CD8-positive, alpha-beta memory T cell (primary cell): ENCODE results near the gene MAP3K14. TPM values are rescaled to one million over a fixed set of nuclear protein-coding genes. Genes with fewer than 3 reads are reported as not detected.

ENCODE experiments used
- CTCF ChIA-PET: fragments of 350-600 bp; sonication (Branson Sonifier 250); formaldehyde crosslinking; loops from one replicate; lab custom pipeline; 2021; ENCODE audit warnings: antibody characterized with exemption; lab: Charles Lee
- POLR2A ChIA-PET: fragments of 350-600 bp; sonication (Branson Sonifier 250); formaldehyde crosslinking; loops from one replicate; lab custom pipeline; 2021; ENCODE audit warnings: antibody characterized with exemption; lab: Charles Lee
- DNase-seq, 5 donors: peaks; one replicate each; pipeline versions ENCODE4 v3.0.0 to v3.0.0-alpha.2; 2020 to 2022; ENCODE audit warnings: mixed read lengths in 1 of 5
- H3K27ac ChIP-seq: one replicate; pipeline ENCODE4 v1.7.0; 2013; ENCODE audit warnings: low read depth, mild to moderate bottlenecking, low read length, moderate library complexity
- H3K27me3 ChIP-seq: 2 replicates; pipeline ENCODE4 v1.7.0; 2013; ENCODE audit warnings: low read length, mild to moderate bottlenecking; ENCODE audit not compliant: insufficient read depth, poor library complexity, severe bottlenecking
- H3K36me3 ChIP-seq: 2 replicates; pipeline ENCODE4 v1.7.0; 2013; ENCODE audit warnings: mild to moderate bottlenecking, low read length, moderate library complexity; ENCODE audit not compliant: insufficient read depth
- H3K4me1 ChIP-seq: 2 replicates; pipeline ENCODE4 v1.7.0; 2013; ENCODE audit warnings: mild to moderate bottlenecking, low read length, moderate library complexity; ENCODE audit not compliant: insufficient read depth
- H3K4me3 ChIP-seq: 2 replicates; pipeline ENCODE4 v1.7.0; 2013; ENCODE audit warnings: mild to moderate bottlenecking, low read length
- H3K9me3 ChIP-seq: 2 replicates; pipeline ENCODE4 v1.7.0; 2013; ENCODE audit warnings: mild to moderate bottlenecking, low read length
- H3K27ac Mint-ChIP-seq, 8 donors: one replicate each; pipeline ENCODE4 v1.8.0; 2020 to 2021; ENCODE audit warnings: mixed read lengths in 8 of 8, mild to moderate bottlenecking in 6 of 8, inconsistent platforms in 3 of 8, moderate library complexity in 3 of 8
- H3K27me3 Mint-ChIP-seq, 2 donors: one replicate each; pipeline ENCODE4 v1.8.0; 2020 to 2021; ENCODE audit warnings: mixed read lengths in 2 of 2, mild to moderate bottlenecking in 1 of 2, moderate library complexity in 1 of 2
- H3K36me3 Mint-ChIP-seq, 3 donors: one replicate each; pipeline ENCODE4 v1.8.0; 2020 to 2021; ENCODE audit warnings: mixed read lengths in 3 of 3, inconsistent platforms in 1 of 3, mild to moderate bottlenecking in 1 of 3
- H3K4me1 Mint-ChIP-seq, 3 donors: one replicate each; pipeline ENCODE4 v1.8.0; 2020 to 2021; ENCODE audit warnings: mixed read lengths in 3 of 3, inconsistent platforms in 1 of 3, mild to moderate bottlenecking in 1 of 3
- H3K4me3 Mint-ChIP-seq, 7 donors: one replicate each; pipeline ENCODE4 v1.8.0; 2020 to 2021; ENCODE audit warnings: mixed read lengths in 7 of 7, mild to moderate bottlenecking in 6 of 7, moderate library complexity in 4 of 7, inconsistent platforms in 2 of 7
- H3K9me3 Mint-ChIP-seq, 5 donors: one replicate each; pipeline ENCODE4 v1.8.0; 2020 to 2022; ENCODE audit warnings: mixed read lengths in 5 of 5, mild to moderate bottlenecking in 3 of 5, moderate library complexity in 2 of 5, inconsistent platforms in 1 of 5
- polyA plus RNA-seq: library from polyadenylated mRNA; unstranded; fragments of 300-500 nt; fragmentation: Illumina TruSeq; gene quantifications from one replicate; pipeline ENCODE4 v1.2.3, GENCODE V29; 2021
- total RNA-seq, 2 experiments: library from RNA; stranded (reverse); gene quantifications; one replicate each; pipeline ENCODE4 v1.2.3, GENCODE V29; 2021

MAP3K14 gene
- total and polyA plus RNA-seq, 3 experiments from 2014 or later = 9.0 to 62.4 (median 60.2) TPM

DNA sequence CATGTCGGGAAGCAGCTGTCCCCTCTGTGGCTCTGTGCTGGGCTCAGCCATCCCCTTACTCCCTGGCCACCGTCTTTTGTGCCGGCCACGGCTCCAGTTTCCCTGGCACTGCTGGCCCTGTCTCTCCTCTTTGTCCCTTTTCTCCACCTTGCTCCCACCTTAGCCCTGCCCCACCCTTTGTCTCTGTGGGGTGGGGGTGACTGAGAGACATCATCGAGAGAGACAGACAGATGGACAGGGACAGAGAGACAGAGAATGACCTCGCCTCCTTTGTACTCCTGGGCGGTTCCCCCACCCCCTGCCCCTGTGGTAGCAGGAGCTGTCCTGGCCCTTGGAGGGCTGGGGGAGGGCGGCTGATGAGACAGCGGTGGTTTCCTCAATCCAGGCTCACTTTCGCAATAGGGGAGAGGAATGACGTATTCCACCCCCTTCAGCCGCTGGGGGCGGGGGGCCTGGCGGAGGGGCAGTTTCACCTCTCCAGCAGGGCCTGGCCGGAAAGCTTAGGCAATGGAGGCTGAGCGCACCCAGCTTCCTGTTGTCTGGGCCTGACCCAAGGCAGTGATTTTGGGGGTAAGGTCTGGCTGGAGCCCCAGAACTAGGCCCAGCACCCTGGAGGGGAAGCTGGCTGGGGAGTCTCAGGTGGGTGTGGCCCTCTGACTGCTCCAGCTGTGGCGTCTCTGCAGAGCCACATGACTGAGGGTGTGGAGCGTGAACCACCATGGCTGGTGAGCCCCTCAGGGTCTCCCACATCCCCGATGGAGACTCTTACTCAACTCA lies 87.9 kb downstream of the MAP3K14 start:
- Histone ChIP-seq H3K4me3 (peak overlapping the region; percentile 95), H3K36me3 (peaks cover 6% of the 10 kb centered on the region), H3K27me3 (no peaks in the 10 kb centered on the region), H3K27ac (peak overlapping the region; percentile 98), H3K9me3 (no peaks in the 10 kb centered on the region), H3K4me1 (peaks cover 75% of the 10 kb centered on the region)
- Mint-ChIP-seq H3K4me1 (peaks cover 80 to 90% (median 83%) of the 10 kb centered on the region in 3 donors), H3K36me3 (peaks cover 0 to 64% (median 7%) of the 10 kb centered on the region in 3 donors), H3K27me3 (peaks cover 0 to 3% of the 10 kb centered on the region in 2 donors), H3K9me3 (no peaks in the 10 kb centered on the region), H3K4me3 (peak overlapping the region; percentile 96 to 100 (median 99)), H3K27ac (peak overlapping the region; percentile 97 to 100 (median 100))
- DNase-seq = peak; percentile 78 to 91 (median 85)
- CTCF ChIA-PET = interaction anchor here (0.7 to 13.0 kb wide), 11 partner anchors 8 to 157 kb away, joined by 3 to 409 read pairs (median 8); partner anchors contain the start of genes ACBD4, FMNL1 and HEXIM2
- POLR2A ChIA-PET = interaction anchor here (0.5 to 13.4 kb wide), 5 partner anchors 9 to 1132 kb away, joined by 3 to 189 read pairs (median 5); partner anchors contain the start of genes FMNL1 and MAP3K14

DNA sequence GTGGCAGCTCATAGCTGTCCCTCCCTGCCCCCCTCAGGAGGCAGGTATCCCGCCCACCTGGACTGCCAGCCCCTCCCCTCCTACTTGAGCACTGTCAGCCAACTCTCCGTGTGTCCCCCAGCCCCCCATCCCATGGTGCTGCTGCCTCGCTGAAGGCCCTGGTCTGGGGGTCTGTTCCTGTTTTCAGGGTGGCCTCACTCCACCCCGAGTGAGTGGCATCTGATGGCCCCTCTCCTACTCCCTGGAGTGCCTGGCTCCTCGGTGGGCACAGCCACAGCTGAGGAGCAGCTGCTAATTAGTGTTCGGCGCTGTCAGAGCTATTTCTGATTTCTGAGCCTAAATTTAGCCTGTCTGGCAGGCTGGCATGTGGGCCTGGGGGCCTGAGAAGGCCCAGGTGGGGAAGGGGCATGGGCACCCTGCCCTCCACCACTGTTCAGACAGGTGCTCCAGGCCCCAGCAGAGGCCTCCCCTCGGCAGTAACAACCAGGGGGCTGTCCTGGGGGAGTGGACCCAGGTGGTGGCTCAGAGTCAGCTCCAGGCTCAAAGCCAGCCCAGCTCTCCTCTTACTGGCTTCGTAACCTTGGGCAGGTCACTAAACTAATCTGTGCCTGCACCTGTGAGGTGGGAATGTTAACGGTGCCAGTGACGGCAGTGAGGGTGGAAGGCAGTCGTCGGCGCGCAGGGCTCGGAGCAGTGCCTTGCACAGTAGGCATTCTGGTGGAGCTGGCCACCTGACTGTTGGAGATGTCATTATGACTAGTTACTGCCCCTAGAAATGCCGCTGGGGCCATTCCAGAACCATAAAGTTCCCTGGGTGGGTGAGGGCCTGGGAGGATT lies 88.7 kb downstream of the MAP3K14 start:
- peaks cover 80 to 85% (median 83%) of the 10 kb centered on the region in 3 donors for H3K4me1 Mint-ChIP-seq
- H3K36me3 Mint-ChIP-seq = peaks cover 0 to 63% (median 7%) of the 10 kb centered on the region in 3 donors
- Histone ChIP-seq H3K9me3 (no peaks in the 10 kb centered on the region), H3K27me3 (no peaks in the 10 kb centered on the region), H3K4me1 (peaks cover 75% of the 10 kb centered on the region), H3K27ac (peak overlapping the region; percentile 98), H3K4me3 (peak overlapping the region; percentile 95), H3K36me3 (peaks cover 6% of the 10 kb centered on the region)
- no peaks in the 10 kb centered on the region for H3K9me3 Mint-ChIP-seq
- CTCF ChIA-PET = interaction anchor here (0.7 to 13.0 kb wide), 12 partner anchors 8 to 158 kb away, joined by 3 to 409 read pairs (median 8); partner anchors contain the start of genes ACBD4, FMNL1 and HEXIM2
- peaks cover 0 to 3% of the 10 kb centered on the region in 2 donors for H3K27me3 Mint-ChIP-seq
- DNase-seq = peak in 2 of 5 donors; percentile 30 to 52
- H3K27ac Mint-ChIP-seq = peak overlapping the region; percentile 97 to 100 (median 100)
- POLR2A ChIA-PET = interaction anchor here (0.9 to 13.4 kb wide), 7 partner anchors 8 to 93 kb away, joined by 3 to 189 read pairs (median 5); partner anchors contain the start of genes ACBD4, FMNL1 and MAP3K14
- H3K4me3 Mint-ChIP-seq = peak overlapping the region; percentile 96 to 100 (median 99)

DNA sequence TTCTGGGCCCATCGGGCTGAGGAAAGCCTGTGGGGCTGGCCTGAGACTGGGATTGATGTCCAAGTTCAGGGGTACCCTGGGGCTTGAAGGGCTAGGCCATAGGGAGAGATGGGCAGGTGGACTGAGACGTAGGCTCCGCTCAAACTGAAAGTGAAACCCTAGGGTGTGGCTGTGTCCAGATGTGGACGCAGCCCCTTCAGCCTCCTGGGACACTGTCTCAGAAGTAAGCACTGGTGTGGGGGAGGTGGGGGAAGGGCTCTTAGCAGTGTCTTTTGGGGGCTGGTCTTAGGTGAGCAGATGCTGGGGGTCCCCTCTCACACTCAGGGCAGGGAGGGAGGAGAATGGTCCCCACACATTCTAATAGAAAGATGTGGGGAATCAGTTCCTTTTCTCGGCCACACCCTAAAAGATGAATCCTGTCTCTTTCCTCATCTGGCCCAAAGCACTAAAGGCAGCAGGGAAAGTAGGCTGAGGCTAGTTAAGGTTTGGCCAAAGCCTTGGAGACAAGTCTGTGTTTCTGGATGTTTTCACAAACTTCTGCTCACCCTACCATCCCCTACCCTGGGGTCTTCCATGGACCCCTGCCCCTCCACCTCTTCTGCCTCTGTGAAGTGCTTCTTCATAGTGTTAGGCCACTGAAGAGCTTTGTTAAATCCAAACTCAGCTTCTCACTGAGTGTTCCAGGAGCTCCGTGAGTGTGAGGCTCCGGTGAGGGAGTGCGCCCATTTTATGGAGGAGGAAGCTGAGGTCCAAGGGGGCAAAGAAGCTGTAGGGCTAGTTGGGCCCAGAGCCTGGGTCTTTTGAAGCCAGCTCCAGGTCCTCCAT lies 89.5 kb downstream of the MAP3K14 start:
- peaks cover 0 to 63% (median under 1%) of the 10 kb centered on the region in 3 donors for H3K36me3 Mint-ChIP-seq
- Histone ChIP-seq H3K36me3 (peaks cover 3% of the 10 kb centered on the region), H3K27me3 (no peaks in the 10 kb centered on the region), H3K4me3 (peak overlapping the region; percentile 95), H3K4me1 (peaks cover 74% of the 10 kb centered on the region), H3K9me3 (no peaks in the 10 kb centered on the region), H3K27ac (peak overlapping the region; percentile 98)
- no peaks in the 10 kb centered on the region for H3K9me3 Mint-ChIP-seq
- H3K4me1 Mint-ChIP-seq = peaks cover 73 to 77% (median 75%) of the 10 kb centered on the region in 3 donors
- H3K27ac Mint-ChIP-seq = peak overlapping the region; percentile 97 to 100 (median 100)
- H3K27me3 Mint-ChIP-seq = peaks cover 0 to 3% of the 10 kb centered on the region in 2 donors
- peak in 1 of 5 donors; percentile 47 for DNase-seq
- POLR2A ChIA-PET = interaction anchor here (0.9 to 13.4 kb wide), 9 partner anchors 8 to 166 kb away, joined by 3 to 189 read pairs (median 6); partner anchors contain the start of genes ACBD4, HEXIM1, MAP3K14 and NMT1
- CTCF ChIA-PET = interaction anchor here (0.9 to 13.8 kb wide), 5 partner anchors 7 to 158 kb away, joined by 4 to 409 read pairs (median 74); partner anchors contain the start of gene FMNL1
- peak overlapping the region; percentile 96 to 100 (median 99) for H3K4me3 Mint-ChIP-seq

DNA sequence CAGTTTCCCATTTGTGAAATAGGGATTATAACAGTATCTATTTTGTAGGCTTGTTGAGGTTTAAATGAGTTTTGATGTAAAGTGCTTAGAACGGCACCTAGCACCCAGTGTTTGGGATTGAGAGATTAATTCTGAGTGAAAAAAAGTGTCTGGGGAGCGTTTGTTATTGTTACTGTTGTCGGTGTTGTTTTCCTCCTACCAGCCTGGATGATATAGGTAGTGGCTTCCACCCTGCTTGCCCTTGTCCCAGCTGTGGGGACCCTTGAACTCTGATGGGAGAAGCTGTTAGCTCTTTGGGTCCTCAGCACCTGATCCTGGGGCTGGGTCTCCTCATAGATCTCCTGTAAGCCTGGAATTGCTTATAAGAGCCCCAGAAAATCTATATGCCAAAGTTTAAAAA lies 90.2 kb downstream of the MAP3K14 start:
- Mint-ChIP-seq H3K27me3 (peaks cover 0 to 3% of the 10 kb centered on the region in 2 donors), H3K4me3 (peak overlapping the region; percentile 96 to 100 (median 99)), H3K4me1 (peaks cover 67 to 70% (median 68%) of the 10 kb centered on the region in 3 donors), H3K36me3 (peaks cover 0 to 57% (median 0%) of the 10 kb centered on the region in 3 donors), H3K27ac (peak overlapping the region; percentile 97 to 100 (median 100)), H3K9me3 (no peaks in the 10 kb centered on the region)
- H3K4me1 ChIP-seq = peaks cover 68% of the 10 kb centered on the region
- peak overlapping the region; percentile 98 for H3K27ac ChIP-seq
- no peak for DNase-seq
- H3K36me3 ChIP-seq = no peaks in the 10 kb centered on the region
- no peaks in the 10 kb centered on the region for H3K9me3 ChIP-seq
- H3K27me3 ChIP-seq = no peaks in the 10 kb centered on the region
- ChIA-PET POLR2A (interaction anchor here (0.9 to 13.4 kb wide), 10 partner anchors 9 to 165 kb away, joined by 3 to 189 read pairs (median 10); partner anchors contain the start of genes HEXIM1, HEXIM2, MAP3K14 and NMT1), CTCF (interaction anchor here (1.2 to 13.8 kb wide), 7 partner anchors 7 to 159 kb away, joined by 3 to 409 read pairs (median 15); partner anchors contain the start of genes ACBD4, HEXIM1 and MAP3K14)
- peak overlapping the region; percentile 95 for H3K4me3 ChIP-seq

DNA sequence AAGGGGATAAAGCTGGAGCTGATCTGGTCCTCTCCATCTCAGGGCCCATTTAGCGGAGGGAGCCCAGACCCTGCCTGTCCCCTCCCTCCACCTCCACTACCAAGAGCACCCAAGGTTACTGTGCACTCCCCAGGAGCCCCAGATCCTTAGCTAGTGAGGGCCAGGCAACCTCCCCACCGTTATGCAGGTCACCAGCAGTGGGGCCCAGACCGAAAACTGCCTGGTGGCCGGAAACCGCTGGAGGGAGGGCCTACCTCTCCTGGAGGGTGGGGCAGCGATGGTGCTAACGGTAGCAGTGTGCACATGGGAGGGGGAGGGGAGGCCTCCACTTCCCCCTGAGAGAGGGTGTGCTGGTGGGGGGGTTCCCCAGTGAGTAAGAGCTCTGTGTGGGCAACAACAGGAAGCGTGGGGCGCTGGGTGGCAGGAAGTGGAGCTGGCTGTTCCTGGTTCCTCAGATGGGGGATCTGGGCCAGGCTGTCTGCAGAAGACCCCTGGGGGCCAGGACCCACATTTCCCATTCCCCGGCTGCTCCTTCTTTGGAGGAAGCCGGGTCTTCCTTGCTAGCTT lies 90.8 kb downstream of the MAP3K14 start:
- no peaks in the 10 kb centered on the region for H3K27me3 ChIP-seq
- H3K27ac ChIP-seq = peak overlapping the region; percentile 98
- Mint-ChIP-seq H3K27ac (peak overlapping the region; percentile 97 to 100 (median 100)), H3K36me3 (peaks cover 0 to 57% (median 0%) of the 10 kb centered on the region in 3 donors), H3K4me3 (peak overlapping the region; percentile 96 to 100 (median 99)), H3K27me3 (peaks cover 0 to 3% of the 10 kb centered on the region in 2 donors), H3K4me1 (peaks cover 63 to 67% (median 64%) of the 10 kb centered on the region in 3 donors), H3K9me3 (no peaks in the 10 kb centered on the region)
- H3K4me1 ChIP-seq = peaks cover 62% of the 10 kb centered on the region
- no peaks in the 10 kb centered on the region for H3K9me3 ChIP-seq
- DNase-seq = peak; percentile 88 to 98 (median 95)
- peak overlapping the region; percentile 95 for H3K4me3 ChIP-seq
- POLR2A ChIA-PET = interaction anchor here (0.8 to 13.4 kb wide), 11 partner anchors 9 to 359 kb away, joined by 3 to 189 read pairs (median 6); partner anchors contain the start of genes HEXIM1, HEXIM2, MAP3K14 and NMT1
- CTCF ChIA-PET = interaction anchor here (0.9 to 13.8 kb wide), 8 partner anchors 8 to 159 kb away, joined by 3 to 409 read pairs (median 12); partner anchors contain the start of genes ACBD4, HEXIM1 and MAP3K14
- no peaks in the 10 kb centered on the region for H3K36me3 ChIP-seq

DNA sequence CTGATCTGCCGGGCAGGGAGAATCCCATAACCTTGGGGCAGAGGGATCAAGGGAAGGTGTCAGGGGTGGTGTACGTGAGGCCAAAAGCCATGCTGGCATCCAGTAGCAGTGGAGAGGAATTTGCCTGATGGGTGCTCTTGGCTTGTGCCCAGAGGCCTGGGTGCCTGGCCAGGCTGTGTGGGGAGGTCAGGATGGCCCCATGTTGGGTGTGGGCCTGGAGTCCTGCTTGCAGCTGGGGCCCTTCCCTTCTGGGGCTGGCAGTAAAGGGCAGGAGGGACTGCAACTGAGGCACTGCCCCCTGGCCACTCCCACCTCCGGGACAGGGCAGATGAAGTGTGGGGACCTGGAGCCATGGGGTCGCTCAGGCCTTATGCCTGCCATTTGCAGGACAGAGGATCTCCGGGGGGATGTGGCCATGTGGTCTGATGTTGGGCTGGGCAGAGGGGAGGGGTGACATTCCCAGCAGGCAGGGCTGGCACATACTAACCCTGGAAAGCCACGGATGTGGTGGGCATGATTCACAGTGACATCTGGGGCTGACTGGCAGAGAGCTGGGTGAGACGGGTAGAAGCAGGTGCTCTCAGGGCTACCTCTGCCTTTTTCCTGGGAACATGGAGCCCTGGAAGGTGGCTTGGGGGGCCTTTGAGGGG lies 91.6 kb downstream of the MAP3K14 start:
- peak overlapping the region; percentile 97 to 100 (median 100) for H3K27ac Mint-ChIP-seq
- peak; percentile 41 to 71 (median 52) for DNase-seq
- no peaks in the 10 kb centered on the region for H3K9me3 ChIP-seq
- H3K4me1 Mint-ChIP-seq = peaks cover 59 to 69% (median 65%) of the 10 kb centered on the region in 3 donors
- no peaks in the 10 kb centered on the region for H3K36me3 ChIP-seq
- peak overlapping the region; percentile 96 to 100 (median 99) for H3K4me3 Mint-ChIP-seq
- ChIA-PET POLR2A (interaction anchor here (0.5 to 13.4 kb wide), 8 partner anchors 9 to 360 kb away, joined by 3 to 189 read pairs (median 10); partner anchors contain the start of genes HEXIM1, HEXIM2 and MAP3K14), CTCF (interaction anchor here (0.9 to 13.8 kb wide), 9 partner anchors 9 to 160 kb away, joined by 3 to 409 read pairs (median 10); partner anchors contain the start of genes ACBD4, HEXIM1 and MAP3K14)
- peak overlapping the region; percentile 98 for H3K27ac ChIP-seq
- no peaks in the 10 kb centered on the region for H3K27me3 ChIP-seq
- no peaks in the 10 kb centered on the region for H3K9me3 Mint-ChIP-seq
- H3K36me3 Mint-ChIP-seq = peaks cover 0 to 61% (median 0%) of the 10 kb centered on the region in 3 donors
- H3K27me3 Mint-ChIP-seq = peaks cover 0 to 3% of the 10 kb centered on the region in 2 donors
- H3K4me1 ChIP-seq = peaks cover 62% of the 10 kb centered on the region
- H3K4me3 ChIP-seq = peak overlapping the region; percentile 95
